Right lobe of liver (tissue), 4 donors: ENCODE data around the gene MYLK4.

ENCODE experiments used
- CTCF ChIP-seq, 4 donors: fragments of 200-600 bp in 3 of 4; fragments of 450-650 bp in 1 of 4; IDR thresholded peaks; one replicate each; pipeline versions ENCODE4 v1.5.1 to v1.8.0; 2016 to 2022; ENCODE audit warnings: antibody characterized with exemption in 4 of 4, mild to moderate bottlenecking in 2 of 4
- POLR2A ChIP-seq: fragments of 450-650 bp; IDR thresholded peaks from one replicate; pipeline ENCODE4 v1.6.1; 2017; ENCODE audit warnings: antibody characterized with exemption, mild to moderate bottlenecking
- donor health status: DM: no; HTN: no; CAD: no.
- donor health status: DM: no; HTN: no; CAD: no.
- donor health status: DM: no; HTN: yes; CAD: no.

- TF ChIP-seq POLR2A = no peak
- no peak for TF ChIP-seq CTCF (IDR thresholded peaks at IDR 0.05)
Measured at GRCh38 chr6:2697291-2697690, 53.4 kb downstream of the MYLK4 start.
